Immature natural killer cell (primary cell): ENCODE measurements around the gene MPHOSPH6. TPM values are rescaled to one million over a fixed set of nuclear protein-coding genes. Genes with fewer than 3 reads are reported as not detected.
"Not testable (repeated sequence)": the region's sequence is repeated elsewhere in the genome, so short reads cannot be mapped to it uniquely, and the experiment has no call there.

Experiments used
- DNase-seq, 3 donors: peaks; one replicate each; pipeline ENCODE4 v3.0.0; 2022; ENCODE audit warnings: mixed read lengths in 1 of 3
- H3K27ac Mint-ChIP-seq, 6 donors: one replicate each; pipeline ENCODE4 v1.8.0; 2020; ENCODE audit warnings: mixed read lengths in 6 of 6, mild to moderate bottlenecking in 5 of 6, inconsistent platforms in 4 of 6, moderate library complexity in 3 of 6
- H3K27me3 Mint-ChIP-seq, 3 donors: one replicate each; pipeline ENCODE4 v1.8.0; 2020 to 2021; ENCODE audit warnings: low read depth in 3 of 3, mild to moderate bottlenecking in 3 of 3, mixed read lengths in 3 of 3, moderate library complexity in 3 of 3, inconsistent platforms in 1 of 3
- H3K36me3 Mint-ChIP-seq, 3 donors: one replicate each; pipeline ENCODE4 v1.8.0; 2020; ENCODE audit warnings: mixed read lengths in 3 of 3, inconsistent platforms in 2 of 3, mild to moderate bottlenecking in 2 of 3
- H3K4me1 Mint-ChIP-seq, 2 donors: one replicate each; pipeline ENCODE4 v1.8.0; 2020; ENCODE audit warnings: inconsistent platforms in 2 of 2, mild to moderate bottlenecking in 2 of 2, mixed read lengths in 2 of 2, moderate library complexity in 1 of 2
- H3K4me3 Mint-ChIP-seq, 5 donors: one replicate each; pipeline ENCODE4 v1.8.0; 2020; ENCODE audit warnings: mild to moderate bottlenecking in 5 of 5, mixed read lengths in 5 of 5, inconsistent platforms in 3 of 5, moderate library complexity in 3 of 5
- H3K9me3 Mint-ChIP-seq, 6 donors: one replicate each; pipeline ENCODE4 v1.8.0; 2020; ENCODE audit warnings: mild to moderate bottlenecking in 6 of 6, mixed read lengths in 6 of 6, inconsistent platforms in 4 of 6, moderate library complexity in 3 of 6
- polyA plus RNA-seq, 3 donors: library from polyadenylated mRNA; unstranded; fragments of 300-500 nt; fragmentation: Illumina TruSeq; gene quantifications; one replicate each; pipeline ENCODE4 v1.2.3, GENCODE V29; 2021

Gene MPHOSPH6
- polyA plus RNA-seq, 3 donors from 2014 or later: 14.8 to 49.0 (median 16.7) TPM

- no peaks in the 10 kb centered on the region for H3K9me3 Mint-ChIP-seq
- H3K27ac Mint-ChIP-seq: no peak overlapping the region
- no peak overlapping the region for H3K4me3 Mint-ChIP-seq
- DNase-seq: no peak
- peaks cover 4 to 16% (median 9%) of the 10 kb centered on the region in 3 donors for H3K36me3 Mint-ChIP-seq
- peaks cover 9 to 10% of the 10 kb centered on the region in 2 donors for H3K4me1 Mint-ChIP-seq
- peaks cover 0 to 2% (median 2%) of the 10 kb centered on the region in 3 donors for H3K27me3 Mint-ChIP-seq
Observed at GRCh38 chr16:82134846-82135245, 35.2 kb downstream of the MPHOSPH6 start.

- Mint-ChIP-seq H3K27ac (no peak overlapping the region), H3K4me1 (peaks cover 9 to 16% of the 10 kb centered on the region in 2 donors), H3K27me3 (peaks cover 0 to 2% (median 2%) of the 10 kb centered on the region in 3 donors), H3K36me3 (peaks cover under 1 to 12% (median 9%) of the 10 kb centered on the region in 3 donors), H3K4me3 (peak overlapping the region in 1 of 5 donors; percentile 21), H3K9me3 (no peaks in the 10 kb centered on the region)
- no peak for DNase-seq
Observed at GRCh38 chr16:82133798-82134197, 36.2 kb downstream of the MPHOSPH6 start.

GRCh38 chr16:82129881-82130280, 40.1 kb downstream of the MPHOSPH6 start:
- Mint-ChIP-seq H3K27ac (no peak overlapping the region), H3K9me3 (no peaks in the 10 kb centered on the region), H3K4me3 (no peak overlapping the region), H3K36me3 (no peaks in the 10 kb centered on the region), H3K4me1 (peaks cover 9 to 16% of the 10 kb centered on the region in 2 donors), H3K27me3 (peaks cover 2 to 5% (median 4%) of the 10 kb centered on the region in 3 donors)
- DNase-seq: no peak

- Mint-ChIP-seq H3K27ac (no peak overlapping the region), H3K27me3 (peaks cover 0 to 7% (median 3%) of the 10 kb centered on the region in 3 donors), H3K36me3 (no peaks in the 10 kb centered on the region), H3K9me3 (no peaks in the 10 kb centered on the region), H3K4me3 (no peak overlapping the region), H3K4me1 (peaks cover 0 to 6% of the 10 kb centered on the region in 2 donors)
- no peak for DNase-seq
Observed at GRCh38 chr16:82124651-82125050, 45.4 kb downstream of the MPHOSPH6 start.

- H3K4me1 Mint-ChIP-seq: no peaks in the 10 kb centered on the region
- no peak for DNase-seq
- H3K27ac Mint-ChIP-seq: no peak overlapping the region
- peaks cover 0 to 3% (median 2%) of the 10 kb centered on the region in 3 donors for H3K27me3 Mint-ChIP-seq
- no peaks in the 10 kb centered on the region for H3K9me3 Mint-ChIP-seq
- H3K36me3 Mint-ChIP-seq: no peaks in the 10 kb centered on the region
- H3K4me3 Mint-ChIP-seq: no peak overlapping the region
Observed at GRCh38 chr16:82119405-82119804, 50.6 kb downstream of the MPHOSPH6 start.

DNA sequence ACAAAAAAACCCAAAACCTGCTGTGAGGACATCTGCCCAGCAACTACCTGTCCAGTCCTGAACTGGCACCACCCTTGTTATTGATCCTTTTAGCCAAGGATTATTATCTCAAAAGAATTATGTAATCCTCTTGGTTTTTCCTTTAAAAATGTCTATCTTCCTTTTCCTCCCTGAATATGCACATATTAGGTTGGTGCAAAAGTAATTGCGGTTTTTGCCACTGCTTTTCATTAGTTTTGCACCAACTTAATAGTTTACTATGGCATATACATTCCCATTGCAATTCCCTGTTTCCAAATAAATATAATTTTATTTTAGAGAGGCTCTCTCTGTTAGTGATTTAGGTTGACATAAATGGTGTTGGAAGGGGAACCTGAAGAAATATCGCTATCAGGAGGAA, 51.3 kb downstream of the MPHOSPH6 start:
- H3K27me3 Mint-ChIP-seq: peaks cover 0 to 2% (median 0%) of the 10 kb centered on the region in 3 donors

DNA sequence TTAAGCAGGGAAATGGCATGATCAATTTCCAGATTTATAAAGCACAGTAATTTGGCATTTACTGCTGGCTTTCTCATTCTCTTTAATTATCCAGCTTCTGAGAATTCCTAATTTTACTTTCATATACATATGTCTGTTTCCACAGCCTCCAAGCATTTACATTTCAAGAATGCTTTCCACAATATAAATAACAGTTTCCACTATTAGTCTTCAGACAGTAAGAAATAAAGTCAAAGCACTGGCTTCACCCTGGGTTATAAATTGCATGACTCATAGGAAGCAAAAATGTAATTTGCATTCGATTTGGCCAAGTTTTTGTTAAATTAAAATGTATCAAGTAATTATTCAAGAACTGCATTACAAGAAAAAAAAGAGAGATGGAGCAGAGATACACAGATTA, 53.5 kb downstream of the MPHOSPH6 start:
- Mint-ChIP-seq H3K27ac (no peak overlapping the region), H3K9me3 (no peaks in the 10 kb centered on the region), H3K4me1 (no peaks in the 10 kb centered on the region), H3K36me3 (no peaks in the 10 kb centered on the region), H3K27me3 (peaks cover 0 to 2% (median 0%) of the 10 kb centered on the region in 3 donors), H3K4me3 (no peak overlapping the region)
- DNase-seq: no peak

More for the DNA sequence above, 51.3 kb downstream of the MPHOSPH6 start:
- Mint-ChIP-seq H3K4me3 (no peak overlapping the region), H3K4me1 (no peaks in the 10 kb centered on the region), H3K36me3 (no peaks in the 10 kb centered on the region), H3K27ac (no peak overlapping the region), H3K9me3 (no peaks in the 10 kb centered on the region)
- no peak for DNase-seq

GRCh38 chr16:82113741-82114140, 56.3 kb downstream of the MPHOSPH6 start:
- Mint-ChIP-seq H3K9me3 (no peaks in the 10 kb centered on the region), H3K4me3 (no peak overlapping the region), H3K4me1 (no peaks in the 10 kb centered on the region), H3K27ac (no peak overlapping the region), H3K36me3 (no peaks in the 10 kb centered on the region), H3K27me3 (peaks cover 0 to 2% (median 0%) of the 10 kb centered on the region in 3 donors)
- no peak for DNase-seq

DNA sequence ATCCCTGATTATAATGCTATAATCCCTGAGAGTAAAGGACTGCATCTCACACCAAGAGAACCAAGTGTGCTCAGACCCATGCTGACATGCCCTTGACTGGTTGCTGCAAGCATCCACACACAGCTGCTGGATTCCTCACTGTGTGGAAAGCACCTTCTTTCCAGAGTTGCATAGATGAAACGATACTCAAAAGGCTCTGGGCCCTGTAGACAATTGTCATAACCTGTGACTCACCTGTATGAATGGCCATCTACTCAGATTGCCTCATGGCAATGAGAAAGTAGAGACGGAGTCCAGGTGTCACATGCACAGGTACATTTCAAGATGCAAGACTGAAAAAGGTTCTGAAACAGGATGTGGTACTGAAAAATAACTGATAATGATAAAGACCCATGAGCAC, 58.1 kb downstream of the MPHOSPH6 start:
- Mint-ChIP-seq H3K9me3 (no peaks in the 10 kb centered on the region), H3K36me3 (no peaks in the 10 kb centered on the region), H3K4me1 (no peaks in the 10 kb centered on the region), H3K27me3 (no peaks in the 10 kb centered on the region), H3K27ac (no peak overlapping the region), H3K4me3 (no peak overlapping the region)
- DNase-seq: no peak

DNA sequence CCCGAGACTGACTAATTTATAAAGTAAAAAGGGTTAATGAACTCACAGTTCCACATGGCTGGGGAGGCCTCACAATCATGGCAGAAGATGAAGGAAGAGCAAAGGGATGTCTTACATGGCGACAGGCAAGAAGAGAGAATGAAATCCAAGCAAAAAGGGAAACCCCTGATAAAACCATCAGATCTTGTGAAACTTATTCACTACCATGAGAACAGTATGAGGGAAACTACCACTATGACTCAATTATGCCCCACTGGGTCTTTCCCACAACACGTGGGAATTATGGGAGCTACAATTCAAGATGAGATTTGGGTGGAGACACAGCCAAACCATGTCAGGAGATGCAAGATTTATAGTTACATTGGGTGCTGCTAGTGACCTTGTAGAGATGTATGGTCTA, 60.8 kb downstream of the MPHOSPH6 start:
- not testable (repeated sequence) for H3K27me3 Mint-ChIP-seq, H3K27ac Mint-ChIP-seq, H3K9me3 Mint-ChIP-seq, H3K4me1 Mint-ChIP-seq, DNase-seq, H3K4me3 Mint-ChIP-seq, H3K36me3 Mint-ChIP-seq

- no peak overlapping the region for H3K27ac Mint-ChIP-seq
Observed at GRCh38 chr16:82108774-82109173, 61.2 kb downstream of the MPHOSPH6 start.

DNA sequence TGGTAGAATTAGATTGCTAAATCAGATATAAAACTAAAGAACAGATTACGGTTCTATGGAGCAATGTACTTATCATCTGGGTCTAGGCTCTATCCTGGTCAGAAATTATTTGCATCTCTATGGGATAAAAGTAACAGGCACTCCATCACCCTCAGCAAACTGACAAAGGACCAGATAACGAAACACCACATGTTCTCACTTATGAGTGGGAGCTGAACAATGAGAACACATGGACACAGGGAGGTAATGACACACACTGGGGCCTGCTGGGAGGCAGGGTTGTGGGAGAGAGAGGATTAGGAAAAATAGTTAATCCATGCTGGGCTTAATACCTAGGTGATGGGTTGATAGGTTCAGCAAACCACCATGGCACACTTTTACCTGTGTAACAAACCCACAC, 61.9 kb downstream of the MPHOSPH6 start:
- no peak overlapping the region for H3K27ac Mint-ChIP-seq
- DNase-seq: no peak
- H3K4me3 Mint-ChIP-seq: no peak overlapping the region
- no peaks in the 10 kb centered on the region for H3K36me3 Mint-ChIP-seq
- peaks cover 0 to 3% (median 0%) of the 10 kb centered on the region in 3 donors for H3K27me3 Mint-ChIP-seq
- no peaks in the 10 kb centered on the region for H3K4me1 Mint-ChIP-seq
- no peaks in the 10 kb centered on the region for H3K9me3 Mint-ChIP-seq

More at GRCh38 chr16:82108774-82109173, 61.2 kb downstream of the MPHOSPH6 start:
- Mint-ChIP-seq H3K4me1 (no peaks in the 10 kb centered on the region), H3K4me3 (no peak overlapping the region), H3K9me3 (no peaks in the 10 kb centered on the region), H3K27me3 (peaks cover 0 to 3% (median 0%) of the 10 kb centered on the region in 3 donors), H3K36me3 (no peaks in the 10 kb centered on the region)
- no peak for DNase-seq

DNA sequence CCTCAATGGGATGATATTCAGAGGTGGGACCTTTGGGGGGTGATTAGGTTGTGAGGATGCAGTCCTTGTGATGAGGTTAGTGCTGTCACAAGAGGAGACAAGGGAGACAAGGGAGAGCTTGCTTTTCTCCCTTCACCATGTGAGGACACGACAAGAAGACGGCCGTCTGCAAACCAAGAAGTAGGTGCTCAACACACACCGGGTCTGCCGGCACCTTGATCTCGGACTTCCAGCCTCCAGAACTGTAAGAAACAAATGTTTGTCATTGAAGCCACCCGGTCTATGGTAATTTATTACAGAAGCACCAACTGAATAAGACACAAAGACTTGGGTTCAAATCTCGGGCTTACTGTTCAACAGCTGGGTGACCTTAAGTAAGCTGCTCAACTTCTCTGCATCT, 64.9 kb downstream of the MPHOSPH6 start:
- H3K4me1 Mint-ChIP-seq: no peaks in the 10 kb centered on the region
- H3K27ac Mint-ChIP-seq: no peak overlapping the region
- DNase-seq: no peak
- no peaks in the 10 kb centered on the region for H3K36me3 Mint-ChIP-seq
- H3K27me3 Mint-ChIP-seq: peaks cover 3 to 8% (median 3%) of the 10 kb centered on the region in 3 donors
- H3K4me3 Mint-ChIP-seq: no peak overlapping the region
- H3K9me3 Mint-ChIP-seq: no peaks in the 10 kb centered on the region
